HG03095 (cell line): ENCODE data around the gene RGSL1.

ENCODE experiments used
- ATAC-seq: cut with Tn5 transposase; IDR thresholded peaks from one replicate; pipeline ENCODE4 v1.9.1; 2021; ENCODE audit warnings: moderate library complexity; ENCODE audit not compliant: unreplicated experiment

RGSL1 gene

DNA sequence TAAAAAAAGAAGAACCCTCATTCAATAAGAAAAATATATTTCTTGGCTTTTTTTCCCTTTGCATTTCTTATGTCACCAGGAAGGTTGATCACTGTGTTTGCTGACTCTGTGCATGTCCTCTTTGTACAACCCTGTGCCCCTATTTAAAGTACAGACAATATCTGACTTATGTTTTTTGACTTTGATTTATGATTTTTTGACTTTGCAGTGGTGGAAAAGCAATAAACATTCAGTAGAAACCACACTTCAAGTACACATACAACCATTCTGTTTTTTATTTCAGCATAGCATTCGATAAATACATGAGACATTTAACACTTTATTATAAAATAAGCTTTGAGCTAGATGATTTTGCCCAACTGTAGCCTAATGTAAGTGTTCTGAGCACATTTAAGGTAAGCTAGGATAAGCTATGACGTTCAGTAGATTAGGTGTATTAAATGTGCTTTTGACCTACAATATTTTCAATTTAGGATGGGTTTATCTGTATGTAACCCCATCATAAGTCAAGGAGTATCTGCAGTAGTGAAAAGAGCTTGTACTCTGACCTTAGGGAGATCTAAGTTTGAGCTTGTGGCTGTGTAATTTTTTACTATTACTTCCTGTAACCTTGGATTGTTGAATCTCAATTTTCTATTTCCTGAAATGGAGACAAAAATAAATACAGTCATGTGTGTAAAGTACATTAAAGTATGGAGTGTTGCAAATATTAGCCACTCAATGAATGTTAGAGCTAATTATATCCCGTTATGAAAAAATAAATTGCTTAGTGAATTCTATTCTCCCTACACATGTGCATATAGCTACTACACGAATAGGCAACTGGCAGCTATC lies 137.9 kb downstream of the RGSL1 start:
- no peak for ATAC-seq

DNA sequence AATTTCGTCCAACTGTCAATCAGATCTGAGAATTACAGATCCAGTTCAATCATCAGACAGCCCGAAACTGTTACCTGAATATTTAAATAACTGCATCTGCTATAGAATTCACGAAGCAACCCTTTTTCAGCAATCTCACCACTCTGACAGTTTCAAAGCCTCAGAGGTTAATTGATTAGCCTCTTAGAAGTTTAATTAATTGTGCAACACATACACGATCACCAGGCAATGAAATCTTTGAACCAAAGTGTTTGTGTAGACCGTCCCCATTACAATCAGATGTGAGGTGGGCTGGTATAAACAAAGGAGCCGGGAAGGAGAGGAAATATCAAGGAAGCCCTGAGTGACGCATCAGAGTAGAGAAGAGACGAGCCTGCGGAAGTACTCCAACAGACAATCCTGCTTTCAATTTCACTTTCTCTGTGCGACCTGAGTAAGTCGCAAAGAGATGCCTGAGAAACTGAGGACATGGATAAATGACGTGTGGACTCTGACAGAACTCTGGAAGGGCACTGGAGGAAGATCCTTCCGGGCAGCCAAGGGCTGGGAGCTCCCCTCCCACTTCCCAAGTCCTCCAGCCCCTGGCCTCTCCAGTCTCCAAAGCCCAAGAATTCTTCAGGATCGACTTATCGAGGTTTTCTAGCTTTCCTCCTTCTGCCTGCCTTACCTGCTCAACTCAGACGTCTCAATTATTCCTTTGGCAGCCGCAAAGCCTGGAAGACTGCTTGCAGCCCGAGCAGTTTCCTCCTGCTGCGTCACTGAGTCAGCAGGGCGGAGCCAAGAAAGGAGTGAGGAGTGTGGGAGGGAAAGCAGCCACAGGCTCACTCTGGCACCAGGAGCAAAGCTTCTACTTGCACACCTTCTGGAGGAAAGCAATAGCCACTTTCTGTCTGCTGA lies 138.8 kb downstream of the RGSL1 start, which contains the start of gene RNASEL:
Gene RNASEL, minus strand, starts transcription at position 757 of the 897 bp plus-strand sequence. CDS start 2,450 bp downstream, outside the sequence.
- ATAC-seq = peak; percentile 86

DNA sequence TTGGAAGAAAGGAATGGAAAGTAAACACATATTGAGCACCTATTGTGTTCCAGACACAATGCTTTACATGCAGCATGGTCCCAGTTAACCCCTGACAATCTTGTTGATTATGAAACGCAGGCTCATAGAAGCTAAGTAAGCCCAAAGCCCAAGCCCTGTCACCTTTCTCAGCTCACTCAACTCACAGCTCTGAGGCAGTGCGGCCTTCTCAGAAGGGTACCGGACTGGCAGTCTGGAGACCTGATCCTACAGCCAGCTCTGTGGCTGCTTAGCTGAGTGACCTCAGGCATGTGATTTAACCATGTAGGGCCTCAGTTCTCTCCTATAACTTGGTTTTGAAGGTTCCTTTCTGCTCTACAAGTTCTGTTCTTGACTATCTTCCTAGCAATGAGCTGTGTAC lies 139.6 kb downstream of the RGSL1 start:
- ATAC-seq = no peak

DNA sequence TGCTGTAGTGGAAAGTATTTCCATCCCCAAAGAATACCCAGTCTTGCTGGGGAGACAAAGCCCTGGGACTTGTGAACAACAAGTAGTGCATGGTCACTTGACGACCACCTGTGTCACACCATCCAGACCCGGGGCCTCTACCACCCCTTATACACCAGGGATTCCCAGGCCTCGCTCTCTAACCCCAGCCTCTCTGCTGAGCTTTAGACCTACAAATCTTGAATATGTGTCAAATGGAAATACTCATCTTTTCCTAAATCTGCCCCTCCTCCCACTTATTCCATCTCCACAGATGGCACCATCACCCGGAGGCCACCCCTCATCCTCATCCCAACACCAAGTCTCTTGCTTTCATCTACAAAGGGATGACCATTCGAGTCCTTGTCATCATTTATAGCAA lies 140.0 kb downstream of the RGSL1 start:
- ATAC-seq = no peak

GRCh38 chr1:182595641-182596240 lies 145.8 kb downstream of the RGSL1 start:
- no peak for ATAC-seq

- no peak for ATAC-seq
Measured at GRCh38 chr1:182596934-182597333, 147.0 kb downstream of the RGSL1 start.

DNA sequence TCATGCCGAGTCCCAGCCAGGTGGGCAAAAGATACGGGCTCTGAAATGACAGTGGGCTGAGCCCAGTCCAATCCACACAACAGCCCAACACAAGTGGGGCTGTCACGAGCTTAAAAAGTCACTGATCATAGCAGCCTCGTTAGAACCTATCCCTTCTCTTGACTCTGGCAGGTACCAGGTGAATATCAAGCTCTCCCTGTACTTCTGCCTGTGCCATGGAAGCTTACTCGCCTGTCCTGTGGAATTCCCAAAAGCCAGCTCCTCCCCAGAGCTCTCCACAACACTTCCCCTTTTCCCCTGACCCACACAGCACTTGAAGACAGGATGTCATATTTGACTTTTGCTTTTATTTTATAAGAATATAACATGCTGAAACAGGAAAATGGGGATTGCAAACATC lies 148.3 kb downstream of the RGSL1 start:
- ATAC-seq = no peak

DNA sequence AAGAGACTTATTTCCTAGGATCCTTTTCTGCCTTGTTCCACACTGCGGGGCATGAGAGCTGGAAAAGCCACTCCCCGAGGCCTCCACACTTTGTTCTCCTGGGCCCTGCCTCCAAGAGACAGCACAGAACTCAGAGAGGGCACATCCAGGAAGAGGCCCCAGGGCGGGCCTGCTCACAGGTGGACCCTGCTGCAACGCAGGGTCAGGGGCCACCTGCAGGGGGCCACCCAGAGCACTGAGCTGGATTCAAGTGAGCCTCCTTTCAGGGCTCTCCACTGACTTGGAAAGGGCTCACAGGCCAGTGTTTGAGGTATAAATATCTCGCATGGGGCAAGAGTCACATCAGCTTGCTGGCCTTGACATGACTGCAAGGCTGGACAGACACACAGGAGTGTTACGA lies 149.4 kb downstream of the RGSL1 start:
- no peak for ATAC-seq

DNA sequence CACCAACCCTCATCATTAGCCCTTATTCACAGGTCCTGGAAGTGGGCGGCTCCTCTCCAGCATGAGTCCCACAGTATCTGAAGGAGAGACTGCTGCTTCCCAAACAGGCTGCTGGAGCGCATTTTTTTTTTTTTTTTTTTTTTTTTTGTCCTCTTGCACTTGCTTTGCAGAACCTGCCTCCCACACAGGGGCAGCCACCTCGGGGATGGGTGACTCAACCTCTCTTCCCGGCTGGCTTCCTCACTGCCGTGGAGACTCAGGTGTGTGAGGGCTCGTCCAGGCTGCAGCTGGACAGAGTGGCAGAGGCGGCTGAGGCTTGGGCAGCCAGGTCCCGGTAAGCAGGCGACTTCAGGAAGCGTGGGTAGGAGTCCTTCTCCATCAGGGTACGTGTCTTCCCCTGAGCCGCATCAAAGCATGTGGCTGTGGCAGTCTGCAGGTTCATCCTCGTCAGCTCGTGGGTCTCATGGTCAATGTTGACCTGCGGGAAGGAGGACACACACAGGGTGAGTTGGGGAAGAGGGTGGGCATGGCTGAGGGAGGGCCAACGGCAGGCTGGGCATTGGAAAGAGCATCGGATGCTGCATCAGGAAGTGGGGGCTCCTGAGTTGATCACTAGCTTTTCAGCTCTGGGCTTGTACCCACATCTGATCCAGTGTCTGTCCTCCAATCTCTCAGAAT lies 150.2 kb downstream of the RGSL1 start:
- no peak for ATAC-seq

DNA sequence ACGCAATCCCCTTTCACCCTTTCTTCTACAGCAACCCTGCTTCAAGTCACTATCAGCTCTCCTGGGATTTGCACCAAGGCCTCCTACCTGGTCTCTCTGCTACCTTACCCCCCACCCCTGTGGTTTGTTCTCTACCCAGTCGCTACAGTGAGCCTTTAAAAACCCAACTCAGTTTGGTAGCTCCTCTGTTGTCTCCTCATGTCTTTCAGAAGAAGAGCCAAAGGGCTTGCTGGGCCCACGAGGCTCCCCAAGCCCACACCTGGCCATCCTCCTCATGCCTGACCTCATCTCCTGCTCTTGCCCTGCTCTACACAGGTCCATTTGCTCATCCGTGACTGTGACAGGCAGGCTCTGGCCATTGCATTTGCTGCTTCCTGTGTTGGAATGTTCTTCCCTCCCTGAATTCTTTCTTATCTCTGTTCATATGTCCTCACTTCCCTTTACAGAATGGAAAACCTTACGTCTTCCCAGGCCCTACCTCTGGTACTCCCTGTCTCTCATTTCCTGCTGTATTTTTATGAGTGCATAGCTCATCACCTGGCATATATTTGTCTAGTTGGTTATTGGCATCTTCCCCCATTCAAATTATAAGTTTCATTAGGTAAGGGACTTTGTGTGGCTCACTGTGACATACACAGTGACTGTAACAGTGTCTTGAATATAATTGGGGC lies 150.9 kb downstream of the RGSL1 start:
- no peak for ATAC-seq

DNA sequence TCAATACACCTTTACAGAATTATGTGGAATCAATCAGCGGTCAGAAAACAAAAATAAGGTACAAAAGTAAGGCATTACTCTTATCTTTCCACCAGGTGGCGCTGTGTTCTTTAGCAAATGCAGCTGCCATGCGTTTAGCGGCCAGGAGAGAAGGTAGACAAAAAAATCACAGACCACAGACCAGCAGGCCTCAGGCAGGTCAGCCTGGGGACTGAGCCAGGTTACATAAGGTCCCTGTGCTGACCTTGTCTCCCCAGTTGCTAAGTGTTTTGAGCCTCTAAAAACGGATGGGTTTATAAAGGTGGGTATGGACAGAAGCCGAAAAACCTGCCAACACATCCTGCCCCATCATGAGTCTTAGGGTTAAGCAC lies 151.5 kb downstream of the RGSL1 start:
- ATAC-seq = no peak

- no peak for ATAC-seq
Measured at GRCh38 chr1:182601913-182602312, 152.0 kb downstream of the RGSL1 start.

DNA sequence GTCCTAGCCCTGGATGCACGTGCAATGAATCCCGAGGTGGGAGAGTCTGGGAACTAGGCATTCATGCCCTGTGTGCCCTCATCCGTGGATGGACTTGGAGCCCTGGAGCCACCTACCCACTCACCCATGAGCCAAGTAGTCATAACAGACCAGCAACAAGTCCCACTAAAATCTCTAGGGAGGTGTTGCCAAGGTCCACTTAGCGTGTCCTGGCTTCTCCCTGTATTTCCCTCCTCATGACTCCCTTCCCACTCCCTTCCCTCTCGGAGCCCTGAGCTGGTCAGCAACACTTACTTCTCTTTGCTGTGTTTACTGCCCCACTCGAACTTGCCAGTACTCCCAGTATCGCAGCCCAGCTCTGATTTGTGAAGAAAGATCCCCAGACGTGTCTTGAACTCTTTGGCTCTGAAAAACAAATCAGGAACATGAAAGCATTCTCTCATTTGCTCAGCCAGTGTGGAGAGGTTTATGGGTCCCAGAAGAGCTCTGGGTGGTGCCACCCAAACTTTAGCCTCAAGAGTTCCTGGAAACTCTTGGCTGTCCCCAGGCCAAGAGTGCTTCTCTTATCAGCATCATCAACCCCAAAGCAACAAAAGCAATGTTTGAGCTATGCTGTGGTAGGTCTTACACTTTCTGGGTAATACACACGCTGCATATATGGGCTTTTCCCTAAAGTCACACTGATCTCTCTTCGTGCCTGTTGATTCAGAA lies 153.1 kb downstream of the RGSL1 start:
- ATAC-seq = no peak

- ATAC-seq = peak; percentile 2
Measured at GRCh38 chr1:182603646-182604174, 153.8 kb downstream of the RGSL1 start.

DNA sequence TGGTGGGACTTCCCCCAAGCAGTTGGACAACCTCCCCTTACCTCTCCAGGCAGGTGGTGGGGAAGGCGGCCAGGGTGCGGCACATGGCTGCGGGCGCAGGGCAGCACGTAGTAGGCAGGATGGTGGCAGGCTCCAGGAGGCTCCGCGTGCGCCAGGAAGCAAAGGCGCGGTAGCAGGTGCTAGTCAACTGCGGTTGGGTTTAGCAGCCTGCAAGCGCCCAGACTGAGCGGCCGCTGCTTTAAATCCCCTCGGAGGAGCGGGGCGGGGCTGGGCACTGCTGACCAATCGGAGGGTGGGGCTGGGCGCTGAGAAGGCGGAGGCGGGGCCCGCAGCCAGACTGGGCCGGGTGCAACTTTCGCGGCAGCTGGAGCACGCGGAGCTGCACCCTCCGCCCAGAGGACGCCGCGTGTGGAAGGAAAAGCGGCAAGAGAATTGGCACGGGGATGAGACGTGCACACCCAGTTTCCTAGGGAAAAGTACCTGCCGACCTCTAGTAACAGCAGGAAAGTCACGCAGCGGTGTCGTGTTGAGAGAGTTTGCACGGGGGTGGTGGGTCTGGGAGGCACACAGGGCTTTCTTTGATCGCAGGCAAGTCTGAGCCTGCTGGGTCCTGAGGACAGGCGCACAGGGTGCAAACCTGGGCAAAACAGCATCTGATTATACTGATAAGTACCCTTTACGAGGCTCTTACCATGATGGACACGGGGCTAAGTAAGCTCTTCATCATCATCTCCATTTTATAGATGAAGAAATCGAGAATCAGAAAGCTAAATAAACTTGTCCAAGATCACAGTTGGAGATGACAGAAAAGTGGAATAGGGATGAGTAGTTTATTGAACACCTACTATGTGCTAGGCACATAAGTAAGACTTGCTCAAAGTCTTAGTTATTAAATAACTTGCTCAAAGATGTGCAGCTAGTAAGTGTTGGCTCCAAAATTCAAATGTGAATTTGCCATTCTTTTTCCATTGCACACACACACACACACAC lies 154.5 kb downstream of the RGSL1 start, which contains the start of gene RGS16:
Gene RGS16, minus strand, starts transcription at position 215 of the 990 bp plus-strand sequence. Its CDS starts 130 bp downstream, at position 85.
- peak; percentile 85 for ATAC-seq

DNA sequence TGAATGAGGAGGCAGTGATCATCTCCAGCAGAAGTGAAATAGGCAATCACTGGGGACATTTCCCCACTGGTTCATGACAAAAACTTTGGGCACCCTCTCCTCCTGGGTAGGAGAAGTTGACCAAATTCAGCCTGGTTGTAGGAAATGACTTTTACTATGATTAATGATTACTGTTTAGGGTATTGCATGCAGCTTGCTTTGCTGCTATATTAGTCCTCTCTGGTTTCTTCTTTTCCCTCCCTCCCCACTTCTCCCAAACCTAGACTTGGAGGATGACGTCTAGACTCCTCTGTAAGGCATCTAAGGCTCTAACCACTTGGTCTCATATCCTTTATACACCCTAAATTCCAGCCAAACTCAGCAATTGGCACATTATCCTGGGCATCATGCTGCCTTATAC lies 157.6 kb downstream of the RGSL1 start:
- ATAC-seq = no peak

DNA sequence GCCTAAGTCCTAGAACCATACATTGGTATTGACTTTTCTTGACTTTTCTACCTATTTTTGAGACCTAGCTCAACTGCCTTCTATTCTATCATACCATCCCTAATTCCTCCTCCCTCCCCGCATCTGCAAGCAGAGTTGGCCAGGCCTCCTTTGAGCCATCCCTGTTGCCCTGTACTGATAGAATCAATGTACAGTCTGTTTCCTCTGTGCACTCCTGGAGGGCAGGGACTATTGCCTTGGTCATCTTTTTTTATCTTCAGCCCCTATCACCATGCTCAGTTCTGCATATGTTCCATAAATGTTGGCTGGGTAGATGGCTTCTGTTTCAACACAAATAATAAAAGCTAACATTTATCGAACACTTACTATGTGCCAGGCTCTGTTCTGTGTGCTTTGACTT lies 158.3 kb downstream of the RGSL1 start:
- ATAC-seq = no peak
